ENCODE data around the gene CST2. TPM values are rescaled to one million over a fixed set of nuclear protein-coding genes. Genes with fewer than 3 reads are reported as not detected.
"Not testable (repeated sequence)": the region's sequence is repeated elsewhere in the genome, so short reads cannot be mapped to it uniquely, and the experiment has no call there.

CST2 gene
- total RNA-seq, 1 experiment from 2014 or later, result not detected

- no peak overlapping the region for H3K27ac ChIP-seq (ENCODE audit: low read length)
- no peaks in the 10 kb centered on the region for H3K9me3 ChIP-seq (ENCODE audit: control insufficient read depth, insufficient read depth, low read depth, low read length)
- no TSS peak for BruUV-seq (replicated peaks)
- CTCF ChIA-PET, result no interaction called here
- ATAC-seq, result no peak
- intact Hi-C loops (cut with micrococcal nuclease; ENCODE audit: unreplicated experiment) (no loop called here), in situ Hi-C loops (cut with HindIII; ENCODE audit: low pct_unique_long_range_greater_than_20kb, low sequenced_read_pairs) (no loop called here)
- POLR2A ChIA-PET, result no interaction called here
- no peak overlapping the region for H3K4me3 ChIP-seq (ENCODE audit: low read depth in 2 of 2, low read length in 2 of 2)
- DNase-seq (ENCODE audit: low read depth, low spot score), result no peak
- H3K27me3 ChIP-seq (ENCODE audit: control insufficient read depth, insufficient read depth, low read length), result no peaks in the 10 kb centered on the region
- H3K4me1 ChIP-seq (ENCODE audit: control insufficient read depth, insufficient read depth, low read length), result no peaks in the 10 kb centered on the region
- no peaks in the 10 kb centered on the region for H3K36me3 ChIP-seq (ENCODE audit: control insufficient read depth, insufficient read depth, low read length)
- TF ChIP-seq POLR2AphosphoS5 (IDR thresholded peaks at IDR 0.05; ENCODE audit: low read depth, low read length), result no peak
- TF ChIP-seq SIN3A (IDR thresholded peaks at IDR 0.05; ENCODE audit: borderline replicate concordance, insufficient read depth, low read depth, low read length), result no peak
- no peak for TF ChIP-seq REST (IDR thresholded peaks at IDR 0.05; ENCODE audit: insufficient read depth in 1 of 2, low read depth in 2 of 2, low read length in 1 of 2)
- TF ChIP-seq CTCF (IDR thresholded peaks at IDR 0.05), result no peak
- TF ChIP-seq TCF7L2 (IDR thresholded peaks at IDR 0.05; ENCODE audit: low read depth, low read length), result no peak
Measured at GRCh38 chr20:23800865-23801264, 25.7 kb downstream of the CST2 start.

GRCh38 chr20:23799216-23799847 lies 27.2 kb downstream of the CST2 start:
- DNase-seq (ENCODE audit: low read depth, low spot score), result not testable (repeated sequence)
- CTCF ChIA-PET, result interaction anchor here (0.6 kb wide), 1 partner anchor 26 kb away, joined by 3 read pairs; no protein-coding TSS in a partner anchor

More at GRCh38 chr20:23799216-23799847, 27.2 kb downstream of the CST2 start:
- in situ Hi-C loops (cut with HindIII; ENCODE audit: low pct_unique_long_range_greater_than_20kb, low sequenced_read_pairs); intact Hi-C loops (cut with micrococcal nuclease; ENCODE audit: unreplicated experiment); H3K4me1 ChIP-seq (ENCODE audit: control insufficient read depth, insufficient read depth, low read length); H3K27me3 ChIP-seq (ENCODE audit: control insufficient read depth, insufficient read depth, low read length); H3K9me3 ChIP-seq (ENCODE audit: control insufficient read depth, insufficient read depth, low read depth, low read length); H3K36me3 ChIP-seq (ENCODE audit: control insufficient read depth, insufficient read depth, low read length); POLR2A ChIA-PET; BruUV-seq (replicated peaks); H3K4me3 ChIP-seq (ENCODE audit: low read depth in 2 of 2, low read length in 2 of 2); H3K27ac ChIP-seq (ENCODE audit: low read length): not testable (repeated sequence)
- peak; percentile 99 for ATAC-seq
- peak; percentile 83 for TF ChIP-seq CTCF (IDR thresholded peaks at IDR 0.05)

All from Panc1 (cell line).